ENCODE measurements around the gene DHH.
A peak's percentile ranks its signal among the peaks of the same experiment; 100 is the strongest.

The DHH gene

DNA sequence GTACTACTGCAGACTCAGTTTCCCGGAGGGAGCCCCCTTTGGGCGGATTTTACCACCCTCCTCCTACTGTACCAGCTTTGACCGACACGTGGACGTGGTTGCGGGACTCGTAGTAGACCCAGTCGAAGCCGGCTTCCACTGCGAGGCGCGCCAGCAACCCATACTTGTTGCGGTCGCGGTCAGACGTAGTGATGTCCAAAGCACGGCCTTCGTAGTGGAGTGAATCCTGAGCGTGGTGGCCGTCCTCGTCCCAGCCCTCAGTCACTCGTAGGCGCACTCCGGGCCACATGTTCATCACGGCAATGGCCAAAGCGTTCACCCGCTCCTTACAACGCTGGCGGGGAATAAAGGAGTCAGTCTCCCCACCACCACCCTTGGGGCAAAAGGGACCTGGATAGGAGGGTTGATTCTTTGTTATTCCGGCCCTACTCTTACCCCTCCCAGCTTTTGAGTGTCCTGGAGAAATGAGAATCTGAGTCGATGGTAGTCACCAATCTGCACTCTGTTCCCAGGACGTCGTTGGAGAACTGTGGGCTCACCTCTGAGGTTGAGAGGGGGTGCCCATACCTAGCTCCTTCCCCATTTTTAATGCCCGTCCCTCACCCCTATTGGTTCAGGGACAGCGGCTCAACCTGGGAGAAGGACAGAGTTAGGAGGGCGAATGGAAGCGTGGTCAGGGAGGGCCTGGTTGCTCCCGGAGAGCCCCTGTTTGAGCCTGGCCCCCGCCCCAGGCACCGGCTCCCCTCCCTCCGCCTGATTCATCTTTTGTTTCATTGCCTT, 3.4 kb downstream of the DHH start:
- Histone ChIP-seq H3K9ac (ENCODE audit: low read depth, low read length) (no peak overlapping the region), H3K36me3 (ENCODE audit: control insufficient read depth, insufficient read depth, low read length) (no peaks in the 10 kb centered on the region), H3K9me3 (ENCODE audit: control insufficient read depth, insufficient read depth, low read length) (no peaks in the 10 kb centered on the region), H3K27ac (ENCODE audit: low read depth, low read length) (no peak overlapping the region), H3K4me1 (ENCODE audit: control insufficient read depth, insufficient read depth, low read length) (peaks cover 41% of the 10 kb centered on the region), H3K4me3 (ENCODE audit: low read depth, low read length) (peak overlapping the region; percentile 39; the same call in 1 of the 2 replicates), H3K27me3 (ENCODE audit: control insufficient read depth, insufficient read depth, low read length) (peaks cover 96% of the 10 kb centered on the region)

DNA sequence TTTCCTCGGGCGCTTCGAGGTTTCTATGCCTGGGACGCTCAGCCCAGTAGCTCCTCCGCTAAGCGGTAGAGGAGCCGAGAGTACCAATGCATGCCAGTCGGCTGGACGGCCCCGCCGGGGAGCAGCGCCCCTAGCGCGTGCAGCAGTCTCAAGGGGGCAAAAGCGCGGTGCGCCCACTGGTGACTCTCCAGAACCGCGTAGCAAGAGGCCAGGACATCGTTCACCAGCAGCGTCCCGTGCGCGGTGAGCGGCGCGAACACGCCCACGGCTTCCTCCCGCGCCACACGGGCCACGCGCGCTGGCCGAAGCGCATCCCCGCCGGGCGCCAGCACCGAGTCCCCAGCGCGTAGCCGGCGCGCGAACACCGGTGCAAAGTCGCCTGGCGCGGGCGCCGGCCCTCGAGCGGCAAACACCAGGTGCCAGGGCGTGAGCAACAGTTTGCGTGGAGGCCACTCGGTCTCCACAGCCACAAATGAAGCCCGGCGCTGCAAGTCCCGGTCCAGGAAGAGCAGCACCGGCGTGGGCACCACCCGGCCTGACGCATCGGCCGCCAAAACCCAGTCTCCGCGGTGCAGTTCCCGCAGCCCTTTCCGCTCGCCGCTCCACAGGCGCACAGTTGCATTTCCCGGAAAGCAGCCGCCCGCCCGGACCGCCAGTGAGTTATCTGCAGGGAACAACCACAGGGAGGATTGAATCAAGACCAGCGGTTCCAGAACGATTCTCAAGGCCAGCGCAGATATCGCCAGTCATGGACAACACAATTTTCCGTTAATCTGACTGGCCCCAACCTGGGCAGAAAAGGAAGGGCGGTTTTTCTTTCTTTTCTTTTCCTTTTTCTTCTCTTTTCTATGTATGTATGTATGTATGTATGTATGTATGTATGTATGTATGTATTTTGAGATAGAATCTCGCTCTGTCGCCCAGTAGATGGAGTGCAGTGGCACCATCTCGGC, 4.5 kb downstream of the DHH start:
- H3K36me3 ChIP-seq (ENCODE audit: control insufficient read depth, insufficient read depth, low read length): no peaks in the 10 kb centered on the region
- H3K4me3 ChIP-seq (ENCODE audit: low read depth, low read length): peak overlapping the region; percentile 35; the same call in 1 of the 2 replicates
- peaks cover 40% of the 10 kb centered on the region for H3K4me1 ChIP-seq (ENCODE audit: control insufficient read depth, insufficient read depth, low read length)
- H3K27me3 ChIP-seq (ENCODE audit: control insufficient read depth, insufficient read depth, low read length): peaks cover 90% of the 10 kb centered on the region
- H3K9me3 ChIP-seq (ENCODE audit: control insufficient read depth, insufficient read depth, low read length): no peaks in the 10 kb centered on the region
- H3K27ac ChIP-seq (ENCODE audit: low read depth, low read length): no peak overlapping the region
- no peak overlapping the region for H3K9ac ChIP-seq (ENCODE audit: low read depth, low read length)

DNA sequence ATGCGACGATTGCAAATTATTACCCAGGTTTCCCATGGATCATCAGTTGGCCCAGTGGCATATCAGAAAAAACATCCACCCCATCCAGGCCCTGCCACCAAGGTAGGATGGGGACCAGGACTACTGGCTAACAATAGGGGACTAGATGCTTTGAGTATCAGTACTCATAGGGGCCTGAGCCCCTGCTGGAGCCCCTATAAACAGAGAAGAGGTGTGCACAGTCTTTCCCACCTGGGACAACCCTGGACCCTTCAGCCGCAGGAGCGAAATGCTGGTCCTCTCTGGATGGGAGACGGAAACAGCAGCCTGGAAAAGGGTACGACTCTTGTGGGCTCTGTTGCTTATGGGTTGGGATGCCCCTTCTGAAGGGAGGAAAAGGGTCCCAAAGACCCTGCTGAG, 5.7 kb downstream of the DHH start:
- no peak overlapping the region for H3K27ac ChIP-seq (ENCODE audit: low read depth, low read length)
- no peaks in the 10 kb centered on the region for H3K9me3 ChIP-seq (ENCODE audit: control insufficient read depth, insufficient read depth, low read length)
- H3K9ac ChIP-seq (ENCODE audit: low read depth, low read length): no peak overlapping the region
- peaks cover 30% of the 10 kb centered on the region for H3K4me1 ChIP-seq (ENCODE audit: control insufficient read depth, insufficient read depth, low read length)
- H3K4me3 ChIP-seq (ENCODE audit: low read depth, low read length): 0 out of 2 replicates have a peak overlapping the region, but pooled peaks have one; percentile 32
- no peaks in the 10 kb centered on the region for H3K36me3 ChIP-seq (ENCODE audit: control insufficient read depth, insufficient read depth, low read length)
- H3K27me3 ChIP-seq (ENCODE audit: control insufficient read depth, insufficient read depth, low read length): peaks cover 78% of the 10 kb centered on the region

- Histone ChIP-seq H3K9ac (ENCODE audit: low read depth, low read length) (no peak overlapping the region), H3K27me3 (ENCODE audit: control insufficient read depth, insufficient read depth, low read length) (peaks cover 72% of the 10 kb centered on the region), H3K4me3 (ENCODE audit: low read depth, low read length) (peak overlapping the region; percentile 32), H3K27ac (ENCODE audit: low read depth, low read length) (no peak overlapping the region), H3K4me1 (ENCODE audit: control insufficient read depth, insufficient read depth, low read length) (peaks cover 24% of the 10 kb centered on the region), H3K36me3 (ENCODE audit: control insufficient read depth, insufficient read depth, low read length) (no peaks in the 10 kb centered on the region), H3K9me3 (ENCODE audit: control insufficient read depth, insufficient read depth, low read length) (no peaks in the 10 kb centered on the region)
Measured at GRCh38 chr12:49088150-49088931, 6.3 kb downstream of the DHH start.

DNA sequence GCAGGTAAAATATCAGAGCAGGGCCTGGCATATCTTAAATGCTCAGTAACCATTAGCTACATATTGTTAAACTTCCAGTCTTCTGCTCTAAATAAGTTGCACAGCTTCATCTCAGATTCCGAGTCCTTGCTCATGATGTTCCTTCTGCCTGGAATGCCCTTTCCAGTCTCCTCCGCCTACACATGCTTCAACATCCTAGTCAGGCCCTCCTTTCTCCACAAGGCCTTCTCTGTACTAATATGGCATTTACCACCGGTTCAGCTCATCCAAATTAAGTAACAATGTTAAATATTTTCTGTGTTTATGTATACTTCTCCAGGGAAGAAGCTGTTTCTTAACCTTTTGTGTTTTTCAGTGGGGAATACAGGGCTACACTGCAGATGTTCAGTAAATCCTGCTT, 8.5 kb downstream of the DHH start:
- Histone ChIP-seq H3K9ac (ENCODE audit: low read depth, low read length) (no peak overlapping the region), H3K4me1 (ENCODE audit: control insufficient read depth, insufficient read depth, low read length) (peaks cover 11% of the 10 kb centered on the region), H3K27me3 (ENCODE audit: control insufficient read depth, insufficient read depth, low read length) (peaks cover 50% of the 10 kb centered on the region)

GRCh38 chr12:49084438-49084837, 10.2 kb downstream of the DHH start:
- H3K36me3 ChIP-seq (ENCODE audit: control insufficient read depth, insufficient read depth, low read length): no peaks in the 10 kb centered on the region
- peaks cover 10% of the 10 kb centered on the region for H3K4me1 ChIP-seq (ENCODE audit: control insufficient read depth, insufficient read depth, low read length)
- no peak overlapping the region for H3K27ac ChIP-seq (ENCODE audit: low read depth, low read length)
- H3K4me3 ChIP-seq (ENCODE audit: low read depth, low read length): no peak overlapping the region
- H3K9me3 ChIP-seq (ENCODE audit: control insufficient read depth, insufficient read depth, low read length): no peaks in the 10 kb centered on the region
- no peak overlapping the region for H3K9ac ChIP-seq (ENCODE audit: low read depth, low read length)
- H3K27me3 ChIP-seq (ENCODE audit: control insufficient read depth, insufficient read depth, low read length): peaks cover 37% of the 10 kb centered on the region

More for the DNA sequence above, 8.5 kb downstream of the DHH start:
- Histone ChIP-seq H3K9me3 (ENCODE audit: control insufficient read depth, insufficient read depth, low read length) (no peaks in the 10 kb centered on the region), H3K36me3 (ENCODE audit: control insufficient read depth, insufficient read depth, low read length) (no peaks in the 10 kb centered on the region), H3K27ac (ENCODE audit: low read depth, low read length) (no peak overlapping the region), H3K4me3 (ENCODE audit: low read depth, low read length) (no peak overlapping the region)

DNA sequence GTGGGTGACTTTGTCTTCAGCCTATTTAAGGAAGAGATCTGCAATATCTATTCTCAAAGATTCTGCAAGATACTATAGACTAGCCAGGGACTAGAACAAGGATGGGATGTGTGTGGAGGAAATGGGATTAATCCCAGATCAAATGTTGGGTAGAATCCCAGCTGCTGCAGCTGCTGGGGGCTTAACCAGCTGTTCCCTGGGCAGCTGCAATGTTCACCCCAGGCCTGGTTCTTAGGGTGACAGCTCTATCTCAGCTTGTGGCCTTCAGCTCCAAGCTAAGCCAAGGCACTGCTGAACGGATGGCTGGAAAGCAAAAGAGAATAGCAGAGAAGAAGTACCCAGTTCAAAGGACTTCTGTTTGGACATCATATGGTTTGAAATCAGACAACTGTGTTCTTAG, 14.8 kb downstream of the DHH start:
- H3K9ac ChIP-seq (ENCODE audit: low read depth, low read length): no peak overlapping the region
- H3K4me1 ChIP-seq (ENCODE audit: control insufficient read depth, insufficient read depth, low read length): no peaks in the 10 kb centered on the region
- H3K27me3 ChIP-seq (ENCODE audit: control insufficient read depth, insufficient read depth, low read length): peaks cover 4% of the 10 kb centered on the region; the same call in 1 of the 2 replicates
- no peaks in the 10 kb centered on the region for H3K9me3 ChIP-seq (ENCODE audit: control insufficient read depth, insufficient read depth, low read length)
- H3K27ac ChIP-seq (ENCODE audit: low read depth, low read length): no peak overlapping the region
- no peaks in the 10 kb centered on the region for H3K36me3 ChIP-seq (ENCODE audit: control insufficient read depth, insufficient read depth, low read length)
- no peak overlapping the region for H3K4me3 ChIP-seq (ENCODE audit: low read depth, low read length)

DNA sequence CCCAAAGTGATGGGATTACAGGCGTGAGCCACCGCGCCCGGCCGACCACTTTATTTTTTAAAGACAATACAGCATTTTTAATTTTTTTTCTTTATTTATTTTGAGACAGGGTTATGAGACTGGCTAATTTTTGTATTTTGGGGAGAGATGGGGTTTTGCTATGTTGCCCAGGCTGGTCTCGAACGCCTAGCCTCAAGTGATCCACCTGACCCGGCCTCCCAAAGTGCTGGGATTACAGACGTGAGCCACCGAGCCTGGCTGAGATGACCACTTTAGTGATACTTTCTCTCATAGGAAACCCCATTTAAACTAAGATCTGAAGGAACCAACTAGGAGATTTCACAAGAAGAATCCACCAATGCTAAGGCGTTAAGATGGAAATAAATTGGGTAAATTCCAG, 23.6 kb downstream of the DHH start:
- no peak overlapping the region for H3K27ac ChIP-seq (ENCODE audit: low read depth, low read length)

DNA sequence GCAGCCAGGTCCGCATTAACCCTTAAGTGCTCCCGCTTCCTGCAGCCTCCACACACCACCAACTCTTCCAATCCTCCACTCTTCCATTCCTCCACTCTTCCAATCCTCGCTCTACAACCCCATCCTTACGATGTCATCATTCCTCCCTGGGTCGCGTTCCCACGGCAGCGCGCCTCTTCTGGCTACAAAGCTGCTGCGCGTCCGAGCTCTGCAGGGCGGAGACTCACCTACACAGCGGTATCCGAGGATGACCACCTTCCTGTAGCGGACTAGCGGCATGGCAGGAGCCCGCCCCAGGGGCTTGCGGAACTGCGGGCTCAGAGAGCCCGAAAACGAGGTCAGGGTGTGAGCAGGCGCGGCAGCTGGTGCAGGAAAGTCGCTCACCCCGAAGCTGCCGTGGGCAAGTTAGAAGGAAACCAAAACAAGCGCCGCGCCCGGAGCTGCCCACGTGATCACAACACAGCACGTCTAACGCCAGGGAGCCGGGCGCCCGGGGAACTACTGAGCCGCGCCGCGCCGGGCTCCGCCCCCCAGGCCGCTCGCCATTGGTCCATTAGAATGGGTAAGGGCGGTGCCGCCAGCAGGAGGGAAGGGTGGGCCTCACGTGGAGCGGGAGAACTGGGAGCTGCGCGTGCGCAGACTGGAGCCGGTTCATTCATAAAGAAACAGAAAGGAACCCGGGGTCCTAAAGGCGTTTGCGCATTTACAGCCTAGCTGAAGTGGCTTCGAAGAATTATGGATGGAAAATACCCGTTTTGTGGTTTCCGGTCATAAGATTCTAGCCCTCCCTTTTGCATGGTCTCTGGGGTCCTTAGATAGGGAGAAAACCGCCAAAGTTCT, 24.9 kb downstream of the DHH start, which contains the start of gene RHEBL1:
RHEBL1 (minus strand) TSS at position 473 of the 840 bp plus-strand sequence; CDS start at position 279, 194 bp downstream.
- peak within 1 kb of the TSS; percentile 21; the same call in 1 of the 2 replicates for H3K9ac ChIP-seq (ENCODE audit: low read depth, low read length)
- peaks cover 5% of the 10 kb centered on the region for H3K4me1 ChIP-seq (ENCODE audit: control insufficient read depth, insufficient read depth, low read length)
- no peaks in the 10 kb centered on the region for H3K36me3 ChIP-seq (ENCODE audit: control insufficient read depth, insufficient read depth, low read length)
- no peaks in the 10 kb centered on the region for H3K9me3 ChIP-seq (ENCODE audit: control insufficient read depth, insufficient read depth, low read length)
- peak within 1 kb of the TSS; percentile 87 for H3K4me3 ChIP-seq (ENCODE audit: low read depth, low read length)
- peak within 1 kb of the TSS; percentile 66 for H3K27ac ChIP-seq (ENCODE audit: low read depth, low read length)
- H3K27me3 ChIP-seq (ENCODE audit: control insufficient read depth, insufficient read depth, low read length): peaks cover 14% of the 10 kb centered on the region

More for the DNA sequence above, 23.6 kb downstream of the DHH start:
- peaks cover 14% of the 10 kb centered on the region for H3K27me3 ChIP-seq (ENCODE audit: control insufficient read depth, insufficient read depth, low read length)
- no peaks in the 10 kb centered on the region for H3K36me3 ChIP-seq (ENCODE audit: control insufficient read depth, insufficient read depth, low read length)
- no peaks in the 10 kb centered on the region for H3K9me3 ChIP-seq (ENCODE audit: control insufficient read depth, insufficient read depth, low read length)
- peaks cover 5% of the 10 kb centered on the region for H3K4me1 ChIP-seq (ENCODE audit: control insufficient read depth, insufficient read depth, low read length)
- no peak overlapping the region for H3K9ac ChIP-seq (ENCODE audit: low read depth, low read length)
- no peak overlapping the region for H3K4me3 ChIP-seq (ENCODE audit: low read depth, low read length)

All from HUES48 (cell line).